ENCODE measurements around the gene HS3ST3B1.

- TF ChIP-seq EZH2 (IDR thresholded peaks at IDR 0.05; ENCODE audit: insufficient read depth, low read length) (no peak), CTCF (IDR thresholded peaks at IDR 0.05; ENCODE audit: insufficient read depth, low read depth, low read length) (no peak)
Measured at GRCh38 chr17:14354807-14355206, 53.9 kb downstream of the HS3ST3B1 start.

All from astrocyte (in vitro differentiated cells and primary cell).